GM18520 (cell line): ENCODE measurements around the gene MIP.
"Not testable (repeated sequence)": the region's sequence is repeated elsewhere in the genome, so short reads cannot be mapped to it uniquely, and the experiment has no call there.

Experiments
- ATAC-seq: cut with Tn5 transposase; IDR thresholded peaks from one replicate; pipeline ENCODE4 v1.9.1; 2021; ENCODE audit not compliant: unreplicated experiment

Gene MIP

GRCh38 chr12:56411781-56412639 is 42.4 kb downstream of the MIP start:
- no peak for ATAC-seq

- no peak for ATAC-seq
Observed at GRCh38 chr12:56410768-56411167, 43.7 kb downstream of the MIP start.

DNA sequence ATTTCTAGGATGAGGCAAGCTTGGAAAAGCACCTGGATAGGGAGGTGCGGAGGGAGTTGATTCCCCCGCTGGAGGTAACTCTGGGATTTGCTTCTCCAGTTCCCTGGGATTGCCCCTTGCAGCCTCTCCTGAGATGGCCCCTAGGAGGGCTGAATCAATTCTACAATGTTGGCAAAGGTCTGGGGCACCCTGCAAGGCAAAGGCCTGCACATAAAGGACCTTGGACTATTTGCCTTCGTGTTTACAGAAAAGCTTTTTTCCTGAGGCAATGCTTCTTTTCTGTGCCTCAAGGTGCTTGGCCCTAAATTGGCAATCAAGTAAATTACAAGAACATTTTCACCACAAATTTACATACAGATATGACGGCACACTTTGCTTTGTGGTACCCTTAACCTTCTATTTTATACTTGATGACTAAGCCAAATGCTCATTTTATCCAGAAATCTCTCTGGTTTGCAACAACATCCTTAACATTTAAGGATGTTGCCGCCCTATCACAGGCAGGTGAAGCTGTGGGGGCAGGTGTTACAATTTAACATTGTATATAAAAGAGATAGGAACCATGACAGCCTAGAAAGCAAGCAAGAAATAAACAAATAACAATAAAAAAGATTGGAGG is 45.5 kb downstream of the MIP start:
- no peak for ATAC-seq

GRCh38 chr12:56404227-56404626 is 50.2 kb downstream of the MIP start:
- ATAC-seq: not testable (repeated sequence)

DNA sequence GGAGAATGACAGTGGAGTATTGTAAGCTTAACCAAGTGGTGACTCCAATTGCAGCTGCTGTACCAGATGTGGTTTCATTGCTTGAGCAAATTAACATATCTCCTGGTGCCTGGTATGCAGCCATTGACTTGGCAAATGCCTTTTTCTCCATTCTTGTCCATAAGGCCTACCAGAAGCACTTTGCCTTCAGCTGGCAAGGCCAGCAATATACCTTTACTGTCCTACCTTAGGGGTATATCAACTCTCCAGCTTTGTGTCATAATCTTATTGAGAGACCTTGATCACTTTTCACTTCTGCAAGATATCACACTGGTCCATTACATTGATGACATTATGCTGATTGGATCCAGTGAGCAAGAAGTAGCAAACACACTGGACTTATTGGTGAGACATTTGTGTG is 52.8 kb downstream of the MIP start:
- not testable (repeated sequence) for ATAC-seq

DNA sequence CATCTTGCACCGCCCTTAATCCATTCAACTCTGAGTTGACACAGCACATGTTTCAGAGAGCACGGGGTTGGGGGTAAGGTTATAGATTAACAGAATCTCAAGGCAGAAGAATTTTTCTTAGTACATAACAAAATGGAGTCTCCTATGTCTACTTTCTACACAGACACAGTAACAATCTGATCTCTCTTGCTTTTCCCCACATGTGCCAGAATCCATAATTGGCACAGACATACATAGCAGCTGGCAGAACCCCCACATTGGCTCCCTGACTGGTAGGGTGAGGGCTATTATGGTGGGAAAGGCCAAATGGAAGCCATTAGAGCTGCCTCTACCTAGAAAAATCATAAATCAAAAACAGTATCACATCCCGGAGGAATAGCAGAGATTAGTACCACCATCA is 53.3 kb downstream of the MIP start:
- ATAC-seq: not testable (repeated sequence)
